Islet of Langerhans (tissue), 1 donor: Measurements from ENCODE around the gene CCDC7.
A peak's percentile ranks its signal among the peaks of the same experiment; 100 is the strongest.
"Not testable (repeated sequence)": the region's sequence is repeated elsewhere in the genome, so short reads cannot be mapped to it uniquely, and the experiment has no call there.

Experiments used
- FAIRE-seq: peaks from one replicate; lab custom pipeline; 2011; peaks lifted over from hg19 to GRCh38; lab: Jason Lieb, UNC

Gene CCDC7

GRCh38 chr10:32731527-32731926, 285.6 kb downstream of the CCDC7 start:
- no peak for FAIRE-seq

- no peak for FAIRE-seq
These were observed 293.0 kb downstream of the CCDC7 start for GRCh38 chr10:32738958-32739357.

GRCh38 chr10:32744321-32744720, 298.4 kb downstream of the CCDC7 start:
- FAIRE-seq: no peak

- FAIRE-seq: no peak
These were observed 300.9 kb downstream of the CCDC7 start for GRCh38 chr10:32746869-32747268.

- FAIRE-seq: no peak
These were observed 305.6 kb downstream of the CCDC7 start for GRCh38 chr10:32751582-32751981.

GRCh38 chr10:32754900-32755299, 309.0 kb downstream of the CCDC7 start:
- not testable (repeated sequence) for FAIRE-seq

GRCh38 chr10:32771217-32771616, 325.3 kb downstream of the CCDC7 start:
- FAIRE-seq: peak; percentile 13

GRCh38 chr10:32773105-32773504, 327.2 kb downstream of the CCDC7 start:
- FAIRE-seq: no peak

- no peak for FAIRE-seq
These were observed 341.0 kb downstream of the CCDC7 start for GRCh38 chr10:32786968-32787367.

- no peak for FAIRE-seq
These were observed 341.8 kb downstream of the CCDC7 start for GRCh38 chr10:32787690-32788284.

- FAIRE-seq: no peak
These were observed 342.4 kb downstream of the CCDC7 start for GRCh38 chr10:32788359-32788758.

GRCh38 chr10:32790483-32790882, 344.5 kb downstream of the CCDC7 start:
- no peak for FAIRE-seq

- FAIRE-seq: peak; percentile 17
These were observed 347.1 kb downstream of the CCDC7 start for GRCh38 chr10:32793033-32793432.

- no peak for FAIRE-seq
These were observed 349.8 kb downstream of the CCDC7 start for GRCh38 chr10:32795598-32796183.

- FAIRE-seq: not testable (repeated sequence)
These were observed 351.5 kb downstream of the CCDC7 start for GRCh38 chr10:32797393-32797792.

- FAIRE-seq: no peak
These were observed 401.0 kb downstream of the CCDC7 start for GRCh38 chr10:32846974-32847373.

GRCh38 chr10:32851301-32851700, 405.4 kb downstream of the CCDC7 start:
- no peak for FAIRE-seq

- FAIRE-seq: no peak
These were observed 408.5 kb downstream of the CCDC7 start for GRCh38 chr10:32854435-32854834.

- no peak for FAIRE-seq
These were observed 419.2 kb downstream of the CCDC7 start for GRCh38 chr10:32865170-32865569.

- FAIRE-seq: no peak
These were observed 432.0 kb downstream of the CCDC7 start for GRCh38 chr10:32877915-32878314.

- no peak for FAIRE-seq
These were observed 432.7 kb downstream of the CCDC7 start for GRCh38 chr10:32878646-32879045.

GRCh38 chr10:32882076-32882475, 436.1 kb downstream of the CCDC7 start:
- no peak for FAIRE-seq

- no peak for FAIRE-seq
These were observed 441.5 kb downstream of the CCDC7 start for GRCh38 chr10:32887481-32887880.

- FAIRE-seq: no peak
These were observed 442.4 kb downstream of the CCDC7 start for GRCh38 chr10:32888161-32888927.
